Gastroesophageal sphincter (tissue), 4 donors: ENCODE measurements around the gene NOL8. TPM values are rescaled to one million over a fixed set of nuclear protein-coding genes. Genes with fewer than 3 reads are reported as not detected.

Source experiments
- ATAC-seq: fragments of 150-250 bp; one replicate; pipeline ENCODE4 v1.9.1; 2016; ENCODE audit warnings: mild to moderate bottlenecking, moderate library complexity
- H3K27ac ChIP-seq, 4 donors: fragments of 200-600 bp; sonication (generic) in 3 of 4; 1 replicate in 3 of 4; 2 replicates in 1 of 4; pipeline ENCODE4 v1.5.1; 2016 to 2019
- H3K27me3 ChIP-seq: fragments of 200-600 bp; sonication (generic); one replicate; pipeline ENCODE4 v1.5.1; 2019
- H3K36me3 ChIP-seq, 2 donors: fragments of 200-600 bp; sonication (generic); one replicate each; pipeline ENCODE4 v1.5.1; 2019; ENCODE audit warnings: control low read depth in 1 of 2
- H3K4me1 ChIP-seq, 3 donors: fragments of 200-600 bp; sonication (generic); 1 replicate in 2 of 3; 2 replicates in 1 of 3; pipeline ENCODE4 v1.5.1; 2016 to 2019; ENCODE audit warnings: control low read depth in 2 of 3
- H3K4me3 ChIP-seq, 2 donors: fragments of 200-600 bp; sonication (generic); one replicate each; pipeline ENCODE4 v1.5.1; 2019; ENCODE audit warnings: mild to moderate bottlenecking in 1 of 2, moderate library complexity in 1 of 2
- H3K9me3 ChIP-seq, 3 donors: fragments of 200-600 bp; sonication (generic); one replicate each; pipeline ENCODE4 v1.5.1; 2017 to 2019; ENCODE audit warnings: control low read depth in 2 of 3
- CTCF ChIP-seq, 4 experiments: fragments of 200-600 bp in 2 of 4; fragments of 450-650 bp in 2 of 4; sonication (generic) in 1 of 4; IDR thresholded peaks; one replicate each; pipeline ENCODE4 v1.5.1; 2017 to 2019; ENCODE audit warnings: antibody characterized with exemption in 4 of 4, mild to moderate bottlenecking in 2 of 4, moderate library complexity in 2 of 4
- EP300 ChIP-seq: sonication (generic); formaldehyde crosslinking; IDR thresholded peaks from one replicate; pipeline ENCODE4 v1.6.1; 2017; ENCODE audit warnings: antibody characterized with exemption, mild to moderate bottlenecking
- POLR2A ChIP-seq, 2 donors: fragments of 450-650 bp; IDR thresholded peaks; one replicate each; pipeline ENCODE4 v1.6.1; 2017; ENCODE audit warnings: antibody characterized with exemption in 2 of 2, mild to moderate bottlenecking in 2 of 2, moderate library complexity in 1 of 2
- POLR2AphosphoS5 ChIP-seq: sonication (generic); formaldehyde crosslinking; IDR thresholded peaks from one replicate; pipeline ENCODE4 v1.6.1; 2017; ENCODE audit warnings: antibody characterized with exemption
- WGBS, 2 donors: methylation state at CpG; one replicate each; pipeline ENCODE4 v1.1.5; 2018; ENCODE audit warnings: low coverage in 1 of 2; 5-methylcytosine and 5-hydroxymethylcytosine counted together
- total RNA-seq, 4 donors: library from RNA; depleted of rRNA; stranded (reverse); fragments of >200 nt; gene quantifications; one replicate each; pipeline ENCODE4 v1.1.0, GENCODE V29; 2016

NOL8 gene
- total RNA-seq, 4 donors from 2014 or later = 15.6 to 42.2 (median 24.4) TPM

GRCh38 chr9:92299116-92299515 is 26.0 kb downstream of the NOL8 start:
- Histone ChIP-seq H3K4me1 (peaks cover 0 to 11% (median 4%) of the 10 kb centered on the region in 3 donors), H3K27ac (no peak overlapping the region), H3K4me3 (no peak overlapping the region), H3K27me3 (no peaks in the 10 kb centered on the region), H3K36me3 (peaks cover 21 to 75% of the 10 kb centered on the region in 2 donors), H3K9me3 (no peaks in the 10 kb centered on the region)
- WGBS, 2 donors = 50% methylated on average over 1 of the region's 1 CpG; no CpG with 5 or more reads in 1 of the 2 donors
- no peak for TF ChIP-seq POLR2AphosphoS5
- no peak for TF ChIP-seq EP300
- no peak for TF ChIP-seq CTCF (IDR thresholded peaks at IDR 0.05)
- TF ChIP-seq POLR2A (IDR thresholded peaks at IDR 0.05) = no peak
- no peak for ATAC-seq

GRCh38 chr9:92298036-92298435 is 27.1 kb downstream of the NOL8 start:
- ATAC-seq = no peak
- TF ChIP-seq POLR2AphosphoS5 (no peak), POLR2A (IDR thresholded peaks at IDR 0.05) (no peak), EP300 (no peak), CTCF (IDR thresholded peaks at IDR 0.05) (no peak)
- peaks cover 0 to 13% (median 4%) of the 10 kb centered on the region in 3 donors for H3K4me1 ChIP-seq
- peaks cover 21 to 64% of the 10 kb centered on the region in 2 donors for H3K36me3 ChIP-seq
- no peak overlapping the region for H3K4me3 ChIP-seq
- WGBS, 2 donors = 78 to 94% methylated on average over 2 to 3 of the region's 3 CpGs
- no peaks in the 10 kb centered on the region for H3K9me3 ChIP-seq
- no peak overlapping the region for H3K27ac ChIP-seq
- no peaks in the 10 kb centered on the region for H3K27me3 ChIP-seq

GRCh38 chr9:92297611-92298010 is 27.5 kb downstream of the NOL8 start:
- ATAC-seq = no peak
- TF ChIP-seq POLR2AphosphoS5 = no peak
- TF ChIP-seq POLR2A (IDR thresholded peaks at IDR 0.05) = no peak
- TF ChIP-seq CTCF (IDR thresholded peaks at IDR 0.05) = no peak
- TF ChIP-seq EP300 = no peak
- peaks cover 21 to 60% of the 10 kb centered on the region in 2 donors for H3K36me3 ChIP-seq
- no peaks in the 10 kb centered on the region for H3K9me3 ChIP-seq
- 96 to 98% methylated on average over 3 of the region's 3 CpGs for WGBS, 2 donors
- H3K27ac ChIP-seq = no peak overlapping the region
- no peak overlapping the region for H3K4me3 ChIP-seq
- H3K4me1 ChIP-seq = peaks cover 2 to 17% (median 6%) of the 10 kb centered on the region in 3 donors
- H3K27me3 ChIP-seq = no peaks in the 10 kb centered on the region

- Histone ChIP-seq H3K9me3 (no peaks in the 10 kb centered on the region), H3K4me3 (no peak overlapping the region), H3K4me1 (peaks cover 6 to 31% (median 10%) of the 10 kb centered on the region in 3 donors), H3K27ac (no peak overlapping the region), H3K27me3 (no peaks in the 10 kb centered on the region), H3K36me3 (peaks cover 13 to 43% of the 10 kb centered on the region in 2 donors)
- ATAC-seq = no peak
- 63 to 70% methylated on average over 2 of the region's 4 CpGs for WGBS, 2 donors
- no peak for TF ChIP-seq EP300
- TF ChIP-seq CTCF (IDR thresholded peaks at IDR 0.05) = no peak
- TF ChIP-seq POLR2A (IDR thresholded peaks at IDR 0.05) = no peak
- TF ChIP-seq POLR2AphosphoS5 = no peak
Measured at GRCh38 chr9:92295827-92296258, 29.3 kb downstream of the NOL8 start.

- H3K27ac ChIP-seq = no peak overlapping the region
- H3K9me3 ChIP-seq = no peaks in the 10 kb centered on the region
- no peak for TF ChIP-seq EP300
Measured at GRCh38 chr9:92295240-92295790, 29.8 kb downstream of the NOL8 start.

More at GRCh38 chr9:92295240-92295790, 29.8 kb downstream of the NOL8 start:
- ATAC-seq = no peak
- H3K4me3 ChIP-seq = no peak overlapping the region
- 57 to 81% methylated on average over 6 to 7 of the region's 7 CpGs for WGBS, 2 donors
- peaks cover 12 to 37% of the 10 kb centered on the region in 2 donors for H3K36me3 ChIP-seq
- peaks cover 6 to 31% (median 10%) of the 10 kb centered on the region in 3 donors for H3K4me1 ChIP-seq
- no peaks in the 10 kb centered on the region for H3K27me3 ChIP-seq
